Right lobe of liver (tissue), 6 donors: ENCODE results near the gene IL15. TPM values are rescaled to one million over a fixed set of nuclear protein-coding genes. Genes with fewer than 3 reads are reported as not detected.

Experiments used
- ATAC-seq, 4 donors: fragments of 200-7000 bp; cut with Tn5 transposase; one replicate each; pipeline ENCODE4 v1.9.1; 2020; ENCODE audit warnings: mild to moderate bottlenecking in 4 of 4, moderate library complexity in 4 of 4
- DNase-seq, 3 donors: peaks; one replicate each; pipeline ENCODE4 v3.0.0-alpha.2; 2020
- H3K27ac ChIP-seq, 3 donors: fragments of 200-600 bp; one replicate each; pipeline ENCODE4 v1.8.0; 2022
- H3K27me3 ChIP-seq, 2 donors: fragments of 200-600 bp; one replicate each; pipeline ENCODE4 v1.8.0; 2022
- H3K36me3 ChIP-seq, 4 donors: fragments of 200-600 bp; sonication (generic) in 1 of 4; one replicate each; pipeline versions ENCODE4 v1.5.1 to v1.8.0; 2017 to 2022; ENCODE audit warnings: control low read depth in 1 of 4
- H3K4me1 ChIP-seq, 4 donors: fragments of 200-600 bp; sonication (generic) in 1 of 4; one replicate each; pipeline versions ENCODE4 v1.5.1 to v1.8.0; 2017 to 2022; ENCODE audit warnings: control low read depth in 1 of 4
- H3K4me3 ChIP-seq, 3 donors: fragments of 200-600 bp; one replicate each; pipeline ENCODE4 v1.8.0; 2022
- H3K9me3 ChIP-seq, 4 donors: fragments of 200-600 bp; sonication (generic) in 1 of 4; one replicate each; pipeline versions ENCODE4 v1.5.1 to v1.8.0; 2017 to 2022; ENCODE audit warnings: control low read depth in 1 of 4
- CTCF ChIP-seq, 4 donors: fragments of 200-600 bp in 3 of 4; fragments of 450-650 bp in 1 of 4; IDR thresholded peaks; one replicate each; pipeline versions ENCODE4 v1.5.1 to v1.8.0; 2016 to 2022; ENCODE audit warnings: antibody characterized with exemption in 4 of 4, mild to moderate bottlenecking in 2 of 4
- POLR2A ChIP-seq: fragments of 450-650 bp; IDR thresholded peaks from one replicate; pipeline ENCODE4 v1.6.1; 2017; ENCODE audit warnings: antibody characterized with exemption, mild to moderate bottlenecking
- WGBS: methylation state at CpG from one replicate; pipeline ENCODE4 v1.1.6; 2018; ENCODE audit warnings: low coverage, low lambda C conversion rate; ENCODE audit not compliant: insufficient coverage; ENCODE audit errors: missing lambda C conversion rate; 5-methylcytosine and 5-hydroxymethylcytosine counted together
- intact Hi-C, 2 donors: fragments of 100-400 bp; cut with DNase I; formaldehyde crosslinking; loops; one replicate each; pipeline versions ENCODE4 v1.11.2 to v1.14.1; 2022
- total RNA-seq, 6 experiments: library from RNA; depleted of rRNA in 2 of 6; stranded (reverse); fragments of >200 nt in 2 of 6; fragmentation: NEBNext Ultra II Directional in 3 of 6; extraction: Animal tissue kit (Norgen Biotek cat#: 25700) in 3 of 6; gene quantifications; one replicate each; pipeline versions ENCODE4 v1.1.0 to v1.2.4, GENCODE V29; 2016 to 2023
- donor health status: DM: no; HTN: yes; CAD: no.
- donor health status: DM: no; HTN: no; CAD: no.
- donor health status: DM: no; HTN: no; CAD: no.
- donor health status: DM: no; HTN: yes; CAD: no.
- donor health status: DM: no; HTN: yes; CAD: no.

Gene IL15
- total RNA-seq, 6 experiments from 2014 or later = 0.43 to 2.2 (median 1.4) TPM

DNA sequence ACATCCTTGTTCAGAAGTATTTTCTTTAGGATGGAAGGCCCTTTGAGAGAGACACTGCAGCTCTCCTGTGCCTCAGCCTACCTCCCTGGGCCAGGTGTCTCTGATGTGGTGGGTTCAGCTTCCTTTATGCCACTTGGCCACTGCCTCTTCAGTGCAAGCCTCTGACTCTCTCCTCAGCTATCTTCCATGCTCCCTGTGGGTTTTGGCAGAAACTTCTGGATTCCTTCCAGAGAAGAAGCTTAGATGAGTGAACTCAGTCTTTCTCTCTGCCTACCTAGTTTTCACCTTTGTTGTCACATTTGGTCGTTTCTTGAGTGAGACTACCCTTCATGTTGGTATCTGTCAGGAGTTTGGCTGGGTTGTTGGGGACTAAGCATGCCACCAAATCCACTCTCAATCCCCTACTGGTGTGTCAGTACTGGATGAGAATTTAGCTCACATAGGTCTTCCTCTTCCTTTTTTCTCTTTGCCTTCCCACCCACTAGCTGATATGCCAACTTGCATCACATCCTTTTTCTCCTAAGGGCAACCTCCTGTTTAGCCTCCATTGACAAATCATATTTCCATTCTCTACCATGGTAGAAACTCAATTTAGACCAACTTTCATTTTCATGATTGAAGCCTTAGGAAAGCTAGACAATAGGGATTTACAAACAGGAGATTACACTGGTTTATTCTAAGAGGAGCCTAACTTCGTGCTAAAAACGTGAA is 32.0 kb downstream of the IL15 start:
- Histone ChIP-seq H3K4me3 (no peak overlapping the region), H3K27ac (no peak overlapping the region), H3K36me3 (no peaks in the 10 kb centered on the region), H3K4me1 (no peaks in the 10 kb centered on the region), H3K9me3 (no peaks in the 10 kb centered on the region), H3K27me3 (no peaks in the 10 kb centered on the region)
- intact Hi-C loops = no loop called here
- TF ChIP-seq CTCF (IDR thresholded peaks at IDR 0.05) = no peak
- no peak for DNase-seq
- WGBS = 71% methylated on average over 3 of the region's 3 CpGs
- no peak for ATAC-seq

DNA sequence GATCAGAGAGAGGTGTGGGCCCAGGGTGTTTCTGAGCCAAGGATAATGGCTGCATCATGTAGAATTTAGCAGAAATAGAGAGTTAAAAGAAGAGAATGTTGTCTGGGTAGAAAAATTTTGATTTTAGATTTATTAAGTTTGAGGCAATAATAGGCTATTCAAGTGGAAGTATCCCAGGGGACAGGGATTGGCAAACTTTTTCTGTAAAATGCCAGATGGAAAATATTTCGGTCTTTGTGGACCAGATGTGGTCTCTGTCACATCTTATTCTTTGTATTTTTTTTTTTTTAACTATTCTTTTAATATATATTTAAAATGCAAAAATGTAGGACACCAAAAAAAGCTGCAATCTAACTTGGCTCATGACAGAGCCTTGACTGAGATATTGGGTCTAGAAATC is 33.1 kb downstream of the IL15 start:
- Histone ChIP-seq H3K4me3 (no peak overlapping the region), H3K9me3 (no peaks in the 10 kb centered on the region), H3K27me3 (no peaks in the 10 kb centered on the region), H3K4me1 (no peaks in the 10 kb centered on the region), H3K27ac (no peak overlapping the region), H3K36me3 (no peaks in the 10 kb centered on the region)
- intact Hi-C loops = no loop called here
- 89% methylated on average over 1 of the region's 1 CpG for WGBS
- DNase-seq (no peak), ATAC-seq (no peak)
- TF ChIP-seq POLR2A = no peak

DNA sequence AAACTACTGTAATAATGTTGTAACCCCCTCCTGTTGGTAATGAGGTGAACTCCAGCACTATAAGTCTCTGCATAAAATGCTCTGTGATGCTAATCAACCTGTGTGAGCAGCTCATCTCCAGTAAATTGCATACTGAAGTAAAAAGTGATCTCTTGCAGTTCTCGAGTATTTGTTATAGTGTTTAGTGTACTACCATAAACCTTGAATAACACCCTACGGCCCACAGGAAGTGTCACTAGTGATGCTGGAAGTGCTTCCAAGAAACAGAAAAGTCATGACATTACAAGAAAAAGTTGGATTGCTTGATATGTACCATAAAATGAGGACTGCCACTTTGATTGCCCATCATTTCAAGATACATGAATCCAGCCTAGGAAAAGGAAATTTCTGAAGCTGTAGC is 39.0 kb downstream of the IL15 start:
- 77% methylated on average over 2 of the region's 2 CpGs for WGBS
- intact Hi-C loops = no loop called here

DNA sequence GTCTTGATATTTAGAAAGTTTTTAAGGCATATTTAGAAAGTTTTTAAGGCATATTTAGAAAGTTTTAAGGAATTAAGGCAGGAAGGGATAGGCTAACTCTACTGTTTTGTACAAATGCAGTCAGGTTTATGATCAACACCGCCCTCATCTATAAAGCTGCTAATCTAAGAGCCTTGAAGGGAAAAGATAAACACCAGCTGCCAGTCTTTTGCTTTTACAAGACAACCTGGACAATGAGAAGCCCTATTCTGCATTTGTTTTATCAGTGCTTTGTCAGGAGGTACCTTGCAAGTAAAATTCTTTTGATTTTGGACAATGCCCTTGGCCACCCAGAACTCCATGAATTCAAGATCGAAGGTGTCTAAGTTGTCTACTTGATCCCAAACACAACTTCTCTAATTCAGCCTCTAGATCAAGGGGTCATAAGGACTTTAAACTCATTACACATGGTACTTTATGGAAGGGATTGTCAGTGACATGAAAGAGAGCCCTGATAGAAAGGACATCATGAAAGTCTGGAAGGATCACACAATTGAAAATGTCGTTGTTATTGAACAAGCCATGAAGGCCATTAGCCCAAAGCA is 39.8 kb downstream of the IL15 start:
- intact Hi-C loops = no loop called here
- WGBS = 62% methylated on average over 3 of the region's 3 CpGs

More for the DNA sequence above, 39.0 kb downstream of the IL15 start:
- Histone ChIP-seq H3K9me3 (no peaks in the 10 kb centered on the region), H3K4me3 (no peak overlapping the region), H3K36me3 (no peaks in the 10 kb centered on the region), H3K4me1 (no peaks in the 10 kb centered on the region), H3K27ac (no peak overlapping the region), H3K27me3 (no peaks in the 10 kb centered on the region)
- DNase-seq (no peak), ATAC-seq (no peak)
- TF ChIP-seq CTCF (IDR thresholded peaks at IDR 0.05) (no peak), POLR2A (no peak)

More for the DNA sequence above, 39.8 kb downstream of the IL15 start:
- Histone ChIP-seq H3K4me1 (no peaks in the 10 kb centered on the region), H3K36me3 (no peaks in the 10 kb centered on the region), H3K4me3 (no peak overlapping the region), H3K9me3 (no peaks in the 10 kb centered on the region), H3K27me3 (no peaks in the 10 kb centered on the region), H3K27ac (no peak overlapping the region)
- DNase-seq = no peak
- no peak for ATAC-seq
- TF ChIP-seq POLR2A = no peak
- no peak for TF ChIP-seq CTCF (IDR thresholded peaks at IDR 0.05)
